HG03108 (cell line): Measurements from ENCODE around the gene ZSCAN21.

ENCODE experiments used
- ATAC-seq: cut with Tn5 transposase; IDR thresholded peaks from one replicate; pipeline ENCODE4 v1.9.1; 2021; ENCODE audit warnings: moderate library complexity; ENCODE audit not compliant: unreplicated experiment

The ZSCAN21 gene

GRCh38 chr7:100024020-100024619 is 25.5 kb upstream of the ZSCAN21 start:
- ATAC-seq = no peak

- no peak for ATAC-seq
Observed at GRCh38 chr7:100027197-100027596, 22.4 kb upstream of the ZSCAN21 start.

- ATAC-seq = no peak
Observed at GRCh38 chr7:100029596-100029995, 20.0 kb upstream of the ZSCAN21 start.

GRCh38 chr7:100033526-100033925 is 16.0 kb upstream of the ZSCAN21 start:
- no peak for ATAC-seq

- no peak for ATAC-seq
Observed at GRCh38 chr7:100034871-100035510, 14.6 kb upstream of the ZSCAN21 start.

- no peak for ATAC-seq
Observed at GRCh38 chr7:100035876-100036275, 13.7 kb upstream of the ZSCAN21 start.

GRCh38 chr7:100038326-100038725 is 11.2 kb upstream of the ZSCAN21 start:
- ATAC-seq = no peak

GRCh38 chr7:100040575-100040974 is 9.0 kb upstream of the ZSCAN21 start:
- no peak for ATAC-seq

- ATAC-seq = no peak
Observed at GRCh38 chr7:100044718-100045117, 4.9 kb upstream of the ZSCAN21 start.

GRCh38 chr7:100048680-100049079 is 894 bp upstream of the ZSCAN21 start:
- no peak for ATAC-seq

- ATAC-seq = no peak
Observed at GRCh38 chr7:100051611-100052010, 2.0 kb downstream of the ZSCAN21 start.

GRCh38 chr7:100053215-100053614 is 3.6 kb downstream of the ZSCAN21 start:
- no peak for ATAC-seq

GRCh38 chr7:100057006-100057405 is 7.4 kb downstream of the ZSCAN21 start:
- no peak for ATAC-seq

- ATAC-seq = no peak
Observed at GRCh38 chr7:100059251-100059739, 9.7 kb downstream of the ZSCAN21 start.

GRCh38 chr7:100061518-100062193 is 12.1 kb downstream of the ZSCAN21 start:
- no peak for ATAC-seq

GRCh38 chr7:100063376-100063775 is 13.8 kb downstream of the ZSCAN21 start:
- ATAC-seq = no peak

GRCh38 chr7:100064162-100064561 is 14.6 kb downstream of the ZSCAN21 start:
- no peak for ATAC-seq

- ATAC-seq = no peak
Observed at GRCh38 chr7:100065452-100066186, 16.0 kb downstream of the ZSCAN21 start.

GRCh38 chr7:100066953-100067352 is 17.4 kb downstream of the ZSCAN21 start:
- no peak for ATAC-seq

GRCh38 chr7:100069991-100070390 is 20.4 kb downstream of the ZSCAN21 start:
- no peak for ATAC-seq

GRCh38 chr7:100071018-100071723 is 21.6 kb downstream of the ZSCAN21 start:
- ATAC-seq = no peak
